OCI-LY1 (cell line): ENCODE results near the gene COPS3.
"Not testable (repeated sequence)": the region's sequence is repeated elsewhere in the genome, so short reads cannot be mapped to it uniquely, and the experiment has no call there.

Experiments used
- H2AFZ ChIP-seq: fragments of 200-600 bp; sonication (generic), shearing (Covaris generic); 2 replicates; pipeline ENCODE4 v1.6.0; 2014; ENCODE audit warnings: antibody characterized with exemption, mild to moderate bottlenecking, low read length
- H3F3A ChIP-seq: fragments of 200-600 bp; sonication (generic), shearing (Covaris generic); 2 replicates; pipeline ENCODE4 v1.6.0; 2014; ENCODE audit warnings: mild to moderate bottlenecking, antibody characterized with exemption, low read length, moderate library complexity; ENCODE audit not compliant: insufficient read depth
- H3K27ac ChIP-seq: fragments of 200-600 bp; sonication (generic); 2 replicates; pipeline ENCODE4 v1.5.1; 2014; ENCODE audit warnings: low read length, mixed run types, mild to moderate bottlenecking, low read depth; ENCODE audit not compliant: poor library complexity, severe bottlenecking
- H3K27me3 ChIP-seq: fragments of 200-600 bp; sonication (generic); 2 replicates; pipeline ENCODE4 v1.6.0; 2014; ENCODE audit warnings: antibody characterized with exemption, mild to moderate bottlenecking, low read length, moderate library complexity; ENCODE audit not compliant: insufficient read depth
- H3K36me3 ChIP-seq: fragments of 200-600 bp; sonication (generic); 2 replicates; pipeline ENCODE4 v1.6.1; 2014; ENCODE audit warnings: mild to moderate bottlenecking, antibody characterized with exemption, low read length, moderate library complexity, mixed read lengths; ENCODE audit not compliant: insufficient read depth
- H3K4me1 ChIP-seq: fragments of 200-600 bp; sonication (generic); 2 replicates; pipeline ENCODE4 v1.5.1; 2014; ENCODE audit warnings: mild to moderate bottlenecking, low read length, moderate library complexity; ENCODE audit not compliant: insufficient read depth, severe bottlenecking
- H3K4me2 ChIP-seq: fragments of 200-600 bp; sonication (generic), shearing (Covaris generic); 2 replicates; pipeline ENCODE4 v1.6.1; 2014; ENCODE audit warnings: low read length
- H3K4me3 ChIP-seq: fragments of 200-600 bp; sonication (generic); 2 replicates; pipeline ENCODE4 v1.5.1; 2014; ENCODE audit warnings: low read length, low read depth, mild to moderate bottlenecking, mixed read lengths; ENCODE audit not compliant: poor library complexity, severe bottlenecking
- H3K79me2 ChIP-seq: fragments of 200-600 bp; shearing (Covaris generic); 2 replicates; pipeline ENCODE4 v1.6.1; 2016; ENCODE audit warnings: mixed run types, low read length, mixed read lengths; ENCODE audit not compliant: insufficient read depth
- H3K9ac ChIP-seq: fragments of 200-600 bp; sonication (generic), shearing (Covaris generic); 2 replicates; pipeline ENCODE4 v1.6.1; 2014; ENCODE audit warnings: mild to moderate bottlenecking, low read length, mixed read lengths
- H3K9me2 ChIP-seq: fragments of 200-600 bp; sonication (generic), shearing (Covaris generic); 2 replicates; pipeline ENCODE4 v1.6.1; 2014; ENCODE audit warnings: low read depth, mild to moderate bottlenecking, low read length, mixed read lengths
- H3K9me3 ChIP-seq: fragments of 200-600 bp; shearing (Covaris generic); 2 replicates; pipeline ENCODE4 v1.6.1; 2014; ENCODE audit warnings: low read length, mixed read lengths
- H4K20me1 ChIP-seq: fragments of 200-600 bp; sonication (generic), shearing (Covaris generic); 2 replicates; pipeline ENCODE4 v1.6.0; 2016; ENCODE audit warnings: mild to moderate bottlenecking, low read length; ENCODE audit not compliant: insufficient read depth
- CTCF ChIP-seq: fragments of 200-600 bp; sonication (generic), shearing (Covaris generic); IDR thresholded peaks from 2 replicates; pipeline ENCODE4 v1.5.1; 2017; ENCODE audit warnings: mild to moderate bottlenecking, antibody characterized with exemption, low read length, moderate library complexity, mixed read lengths
- EZH2 ChIP-seq: fragments of 200-600 bp; sonication (generic), shearing (Covaris generic); IDR thresholded peaks from 2 replicates; pipeline ENCODE4 v1.8.0; 2017; ENCODE audit warnings: borderline replicate concordance, mixed run types, mild to moderate bottlenecking, antibody characterized with exemption, low read length, moderate library complexity, mixed read lengths

The COPS3 gene

GRCh38 chr17:17258011-17258410 lies 23.0 kb downstream of the COPS3 start:
- Histone ChIP-seq H4K20me1 (no peaks in the 10 kb centered on the region), H2AFZ (no peak overlapping the region), H3K4me2 (no peak overlapping the region), H3K36me3 (peaks cover 81% of the 10 kb centered on the region), H3K27me3 (no peaks in the 10 kb centered on the region), H3K27ac (no peak overlapping the region), H3K4me1 (no peaks in the 10 kb centered on the region), H3K9me2 (no peaks in the 10 kb centered on the region), H3K79me2 (no peaks in the 10 kb centered on the region), H3K4me3 (no peak overlapping the region), H3F3A (no peaks in the 10 kb centered on the region), H3K9ac (no peak overlapping the region), H3K9me3 (no peaks in the 10 kb centered on the region)
- TF ChIP-seq CTCF (no peak), EZH2 (no peak)

- no peaks in the 10 kb centered on the region for H3F3A ChIP-seq
- H3K4me2 ChIP-seq = no peak overlapping the region
- no peak for TF ChIP-seq CTCF
- no peak for TF ChIP-seq EZH2
- H3K9me3 ChIP-seq = no peaks in the 10 kb centered on the region
- H3K9ac ChIP-seq = no peak overlapping the region
- H3K4me3 ChIP-seq = no peak overlapping the region
- H3K36me3 ChIP-seq = peaks cover 85% of the 10 kb centered on the region
- no peaks in the 10 kb centered on the region for H3K9me2 ChIP-seq
- no peaks in the 10 kb centered on the region for H3K79me2 ChIP-seq
- H3K27ac ChIP-seq = no peak overlapping the region
- no peaks in the 10 kb centered on the region for H3K27me3 ChIP-seq
- no peaks in the 10 kb centered on the region for H3K4me1 ChIP-seq
- H4K20me1 ChIP-seq = no peaks in the 10 kb centered on the region
- no peak overlapping the region for H2AFZ ChIP-seq
These were observed 24.7 kb downstream of the COPS3 start for GRCh38 chr17:17256316-17256715.

- H3F3A ChIP-seq, H2AFZ ChIP-seq, H3K27ac ChIP-seq, H3K9ac ChIP-seq, H3K4me2 ChIP-seq, H4K20me1 ChIP-seq, H3K27me3 ChIP-seq, H3K79me2 ChIP-seq, H3K4me1 ChIP-seq, H3K4me3 ChIP-seq, H3K9me2 ChIP-seq, H3K9me3 ChIP-seq: not testable (repeated sequence)
- peaks cover 82% of the 10 kb centered on the region for H3K36me3 ChIP-seq
These were observed 25.4 kb downstream of the COPS3 start for GRCh38 chr17:17255689-17256088.

- H4K20me1 ChIP-seq = no peaks in the 10 kb centered on the region
- TF ChIP-seq CTCF (no peak), EZH2 (no peak)
- no peak overlapping the region for H3K9ac ChIP-seq
- peaks cover 77% of the 10 kb centered on the region for H3K36me3 ChIP-seq
- no peaks in the 10 kb centered on the region for H3K4me1 ChIP-seq
- H3K9me2 ChIP-seq = no peaks in the 10 kb centered on the region
- no peak overlapping the region for H2AFZ ChIP-seq
- no peak overlapping the region for H3K4me2 ChIP-seq
- H3K27me3 ChIP-seq = no peaks in the 10 kb centered on the region
- H3K9me3 ChIP-seq = no peaks in the 10 kb centered on the region
- H3K4me3 ChIP-seq = no peak overlapping the region
- no peak overlapping the region for H3K27ac ChIP-seq
- no peaks in the 10 kb centered on the region for H3K79me2 ChIP-seq
- no peaks in the 10 kb centered on the region for H3F3A ChIP-seq
These were observed 27.0 kb downstream of the COPS3 start for GRCh38 chr17:17254036-17254435.
